ENCODE results near the gene FOXI3.
"Not testable (repeated sequence)": the region's sequence is repeated elsewhere in the genome, so short reads cannot be mapped to it uniquely, and the experiment has no call there.

The FOXI3 gene

GRCh38 chr2:88437010-88437409 lies 15.5 kb downstream of the FOXI3 start:
- DNase-seq, result no peak

GRCh38 chr2:88429929-88430328 lies 22.6 kb downstream of the FOXI3 start:
- DNase-seq, result no peak

GRCh38 chr2:88423733-88424132 lies 28.8 kb downstream of the FOXI3 start:
- no peak for DNase-seq

- DNase-seq, result not testable (repeated sequence)
Observed at GRCh38 chr2:88419051-88419450, 33.4 kb downstream of the FOXI3 start.

- no peak for DNase-seq
Observed at GRCh38 chr2:88416016-88416663, 36.4 kb downstream of the FOXI3 start.

GRCh38 chr2:88408870-88409269 lies 43.6 kb downstream of the FOXI3 start:
- DNase-seq, result not testable (repeated sequence)

GRCh38 chr2:88400037-88400767 lies 52.3 kb downstream of the FOXI3 start:
- no peak for DNase-seq

GRCh38 chr2:88398180-88398579 lies 54.3 kb downstream of the FOXI3 start:
- no peak for DNase-seq

Measured in stimulated activated CD8-positive, alpha-beta memory T cell treated with anti-CD3 and anti-CD28 coated beads, Interleukin-4, amount 100 ng/mL, for 48 hours (primary cell).